Neural cell (in vitro differentiated cells): ENCODE data around the gene PHKA2.

Experiments used
- CTCF ChIP-seq: fragments of 450-650 bp; IDR thresholded peaks from 2 replicates; pipeline ENCODE4 v1.5.1; 2014; ENCODE audit warnings: antibody characterized with exemption, mild to moderate bottlenecking, moderate library complexity; ENCODE audit not compliant: poor library complexity, severe bottlenecking
- EZH2 ChIP-seq: fragments of 200-600, 300-800 bp; shearing (Covaris generic), sonication (generic); IDR thresholded peaks from 2 replicates; pipeline ENCODE4 v1.6.1; 2014; ENCODE audit warnings: antibody characterized with exemption, low read length, borderline replicate concordance, mild to moderate bottlenecking; ENCODE audit not compliant: insufficient read depth, poor library complexity, severe bottlenecking
- POLR2AphosphoS5 ChIP-seq: IDR thresholded peaks from 2 replicates; pipeline ENCODE4 v1.6.1; 2012
- REST ChIP-seq: IDR thresholded peaks from 2 replicates; pipeline ENCODE4 v1.6.1; 2012; ENCODE audit warnings: borderline replicate concordance
- SMC3 ChIP-seq: fragments of 450-650 bp; conservative IDR thresholded peaks from 2 replicates; pipeline ENCODE4 v1.6.1; 2014; ENCODE audit warnings: antibody characterized with exemption, mild to moderate bottlenecking, moderate library complexity; ENCODE audit not compliant: poor library complexity

- TF ChIP-seq CTCF, result no peak
- no peak for TF ChIP-seq POLR2AphosphoS5
- TF ChIP-seq EZH2, result no peak
- no peak for TF ChIP-seq SMC3
- no peak for TF ChIP-seq REST
These were observed 127.3 kb downstream of the PHKA2 start for GRCh38 chrX:18856645-18856997.
